ENCODE data around the gene FCRL1. TPM values are rescaled to one million over a fixed set of nuclear protein-coding genes. Genes with fewer than 3 reads are reported as not detected.

FCRL1 gene
- polyA plus RNA-seq, 1 of the 3 experiments (the other 2 are of a cell fraction), result not detected

DNA sequence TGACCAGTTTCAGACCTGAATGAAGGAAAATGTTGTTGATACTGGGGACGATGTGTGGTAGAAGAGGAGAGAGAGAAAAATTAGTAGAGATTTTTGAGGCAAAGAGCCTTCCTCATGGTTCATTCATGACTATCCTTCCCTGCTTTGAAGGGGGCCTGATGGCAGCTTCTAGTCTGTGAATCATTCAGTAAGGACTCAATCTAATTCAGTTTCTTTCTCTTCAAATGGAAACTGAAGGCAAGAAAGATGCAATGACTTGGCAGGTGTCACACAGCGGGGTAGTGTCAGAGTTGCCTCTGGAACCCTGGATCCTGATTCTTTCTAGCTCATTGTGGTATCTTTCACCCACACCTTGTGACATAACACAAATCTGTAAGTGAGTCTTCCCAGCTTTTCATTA, 36.6 kb upstream of the FCRL1 start:
- TF ChIP-seq REST (IDR thresholded peaks at IDR 0.05; ENCODE audit: low read depth, low read length), result no peak
- TF ChIP-seq GABPA (IDR thresholded peaks at IDR 0.05; ENCODE audit: low read depth), result no peak
- TF ChIP-seq NRF1 (IDR thresholded peaks at IDR 0.05; ENCODE audit: low read depth, low read length), result no peak
- no peak for TF ChIP-seq MEF2A (IDR thresholded peaks at IDR 0.05; ENCODE audit: borderline replicate concordance, low read depth)
- TF ChIP-seq EZH2phosphoT487 (IDR thresholded peaks at IDR 0.05; ENCODE audit: borderline replicate concordance, low read depth), result no peak
- TF ChIP-seq NFIC (IDR thresholded peaks at IDR 0.05; ENCODE audit: borderline replicate concordance), result no peak
- TF ChIP-seq RAD21 (IDR thresholded peaks at IDR 0.05; ENCODE audit: low read length), result no peak
- no peak for TF ChIP-seq EP300 (IDR thresholded peaks at IDR 0.05; ENCODE audit: borderline replicate concordance in 1 of 2, low read depth in 1 of 2, low read length in 1 of 2)
- no peak for TF ChIP-seq MAX (IDR thresholded peaks at IDR 0.05; ENCODE audit: low read depth)
- no peak for TF ChIP-seq RXRA (IDR thresholded peaks at IDR 0.05; ENCODE audit: borderline replicate concordance, low read depth)
- TF ChIP-seq USF2 (IDR thresholded peaks at IDR 0.05; ENCODE audit: borderline replicate concordance, low read depth, low read length), result no peak
- TF ChIP-seq FOXM1 (IDR thresholded peaks at IDR 0.05; ENCODE audit: low read depth), result no peak
- no peak for TF ChIP-seq POLR2AphosphoS5 (IDR thresholded peaks at IDR 0.05; ENCODE audit: low read depth, low read length)
- no peak for TF ChIP-seq MXI1 (IDR thresholded peaks at IDR 0.05; ENCODE audit: low read depth, low read length)
- no peak for TF ChIP-seq PBX3 (IDR thresholded peaks at IDR 0.05)
- no peak for TF ChIP-seq ELF1 (IDR thresholded peaks at IDR 0.05)
- no peak for TF ChIP-seq JUND (IDR thresholded peaks at IDR 0.05)
- no peak for TF ChIP-seq RFX5 (IDR thresholded peaks at IDR 0.05; ENCODE audit: low read length)
- TF ChIP-seq FOSL2 (IDR thresholded peaks at IDR 0.05; ENCODE audit: borderline replicate concordance, low read depth), result no peak
- Histone ChIP-seq H3K9me3 (no peaks in the 10 kb centered on the region), H3K27me3 (ENCODE audit: insufficient read depth) (no peaks in the 10 kb centered on the region), H3K4me2 (no peak overlapping the region), H3K4me3 (ENCODE audit: low read depth in 2 of 2, low read length in 1 of 2) (no peak overlapping the region), H3K4me1 (ENCODE audit: control insufficient read depth in 1 of 2, insufficient read depth in 2 of 2, low read depth in 1 of 2, low read length in 1 of 2) (no peaks in the 10 kb centered on the region), H3K79me2 (ENCODE audit: insufficient read depth) (no peaks in the 10 kb centered on the region), H2AFZ (ENCODE audit: low read depth) (no peak overlapping the region), H3K9me2 (no peaks in the 10 kb centered on the region), H3K27ac (ENCODE audit: low read depth in 2 of 2, low read length in 1 of 2) (no peak overlapping the region), H3F3A (replicated peaks; ENCODE audit: insufficient read depth) (no peaks in the 10 kb centered on the region), H4K20me1 (ENCODE audit: insufficient read depth) (no peaks in the 10 kb centered on the region), H3K9ac (no peak overlapping the region), H3K36me3 (replicated peaks in 1 of 2; ENCODE audit: control insufficient read depth in 1 of 2, insufficient read depth in 2 of 2, low read length in 1 of 2) (no peaks in the 10 kb centered on the region)
- no peak for DNase-seq
- CTCF ChIA-PET, result no interaction called here
- 0% methylated on average over 2 of the region's 2 CpGs for WGBS (ENCODE audit: low lambda C conversion rate)
- POLR2A ChIA-PET, result no interaction called here
